ENCODE results near the gene ATG10. TPM values are rescaled to one million over a fixed set of nuclear protein-coding genes. Genes with fewer than 3 reads are reported as not detected.
"Not testable (repeated sequence)": the region's sequence is repeated elsewhere in the genome, so short reads cannot be mapped to it uniquely, and the experiment has no call there.

Gene ATG10
- total RNA-seq, 2 donors from 2014 or later = 6.0 to 6.3 TPM

DNA sequence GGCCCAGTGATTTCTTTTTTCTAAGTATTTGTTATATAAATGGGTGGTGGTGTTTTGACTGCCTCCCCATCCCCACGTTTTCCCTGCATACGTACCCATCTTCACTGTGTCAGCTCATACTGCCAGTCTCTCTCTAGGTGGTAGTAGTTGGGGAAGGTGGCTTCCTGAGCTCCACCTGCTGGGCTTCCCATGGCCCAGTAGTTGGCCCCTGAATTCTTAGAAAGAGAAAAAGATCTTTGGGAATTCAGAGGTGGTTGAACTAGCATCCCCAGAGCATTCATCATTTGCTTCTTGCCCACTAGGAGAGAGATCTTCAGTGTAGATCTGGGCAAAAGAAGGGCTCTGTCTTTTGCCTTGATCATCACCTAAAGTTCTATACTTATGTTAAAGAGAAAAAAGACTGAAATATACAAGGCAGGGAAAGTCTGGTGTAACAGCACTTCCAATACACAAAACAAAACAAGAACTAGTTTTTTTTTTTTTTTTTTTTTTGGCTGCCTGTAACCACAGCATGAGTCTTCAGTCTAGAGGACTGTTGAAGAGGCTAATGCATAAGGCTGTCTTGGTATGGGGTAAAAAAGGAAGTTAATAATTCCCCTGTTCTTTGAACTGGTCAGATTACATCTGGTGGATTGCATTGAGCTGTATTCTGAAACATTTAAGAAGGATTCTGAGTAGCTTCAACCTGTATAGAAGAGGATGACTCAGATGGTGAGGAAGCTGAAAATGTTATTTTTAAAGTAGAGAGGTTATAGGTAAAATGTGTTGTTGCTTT is 128.7 kb downstream of the ATG10 start:
- ATAC-seq (no peak), DNase-seq (no peak)

GRCh38 chr5:82104872-82105271 is 133.0 kb downstream of the ATG10 start:
- intact Hi-C loops (cut with DNase I, micrococcal nuclease) = no loop called here
- DNase-seq = no peak
- ATAC-seq = no peak

More for the DNA sequence above, 128.7 kb downstream of the ATG10 start:
- intact Hi-C loops (cut with DNase I, micrococcal nuclease) = no loop called here

DNA sequence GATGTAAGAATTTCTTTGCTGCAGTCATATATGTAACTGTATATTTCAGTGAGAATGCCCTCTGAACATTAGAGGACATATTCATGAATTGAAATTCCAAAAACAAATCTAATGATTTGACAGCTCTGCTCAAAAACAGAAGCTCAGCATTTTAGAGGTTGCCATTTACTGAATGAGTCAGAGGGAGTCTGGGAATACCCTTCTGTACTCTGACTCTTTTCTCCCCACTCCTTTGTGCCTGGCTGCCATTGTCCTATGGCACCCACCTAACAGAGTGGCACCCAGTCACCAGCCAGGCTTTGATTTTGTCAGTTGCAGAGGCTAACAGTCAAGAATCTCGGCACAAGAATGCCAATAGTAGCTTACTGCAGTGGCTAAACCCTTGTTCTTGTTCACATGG is 133.6 kb downstream of the ATG10 start:
- intact Hi-C loops (cut with DNase I, micrococcal nuclease) = no loop called here
- ATAC-seq (no peak), DNase-seq (no peak)

DNA sequence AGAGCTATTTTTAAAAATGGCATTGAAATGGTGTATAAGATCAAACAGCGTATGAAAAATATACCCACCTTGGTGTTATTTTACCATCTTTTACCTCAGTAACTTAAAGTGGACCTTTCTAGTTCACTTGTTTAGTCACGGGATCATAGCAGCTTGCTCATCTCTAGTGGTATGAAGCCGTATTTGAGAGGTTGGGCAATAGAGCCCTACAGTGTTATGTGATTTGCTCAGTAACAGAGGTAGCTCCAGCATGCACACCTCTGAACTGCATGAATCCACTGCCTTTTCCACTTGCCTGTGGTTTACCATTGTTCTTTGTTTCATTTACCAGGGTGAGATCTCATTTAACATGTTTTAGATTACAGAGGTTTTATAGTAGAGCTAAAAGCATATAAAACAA is 134.4 kb downstream of the ATG10 start:
- ATAC-seq = no peak
- no peak for DNase-seq
- intact Hi-C loops (cut with DNase I, micrococcal nuclease) = no loop called here

GRCh38 chr5:82106756-82107155 is 134.9 kb downstream of the ATG10 start:
- DNase-seq (no peak), ATAC-seq (no peak)

DNA sequence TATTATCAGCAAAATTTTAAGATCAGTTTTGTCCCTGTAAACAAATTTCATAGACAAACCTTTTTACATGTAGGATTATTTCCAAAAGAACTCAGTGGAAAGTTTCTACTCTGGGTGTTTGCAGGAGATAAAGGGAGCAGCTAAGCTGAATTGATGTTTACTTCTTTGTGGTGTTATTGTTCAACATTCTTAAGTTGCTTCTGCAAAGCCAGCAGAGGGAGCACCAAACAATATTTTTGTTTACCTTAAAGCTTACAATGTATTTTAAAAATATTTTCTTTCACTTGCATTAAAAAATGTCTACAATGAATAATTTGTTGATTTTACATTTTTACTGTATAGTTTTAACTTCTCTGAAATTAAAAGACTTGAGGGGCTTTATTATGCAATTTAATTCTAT is 135.4 kb downstream of the ATG10 start:
- no peak for DNase-seq
- intact Hi-C loops (cut with DNase I, micrococcal nuclease) = no loop called here
- no peak for ATAC-seq

More at GRCh38 chr5:82106756-82107155, 134.9 kb downstream of the ATG10 start:
- intact Hi-C loops (cut with DNase I, micrococcal nuclease) = no loop called here

DNA sequence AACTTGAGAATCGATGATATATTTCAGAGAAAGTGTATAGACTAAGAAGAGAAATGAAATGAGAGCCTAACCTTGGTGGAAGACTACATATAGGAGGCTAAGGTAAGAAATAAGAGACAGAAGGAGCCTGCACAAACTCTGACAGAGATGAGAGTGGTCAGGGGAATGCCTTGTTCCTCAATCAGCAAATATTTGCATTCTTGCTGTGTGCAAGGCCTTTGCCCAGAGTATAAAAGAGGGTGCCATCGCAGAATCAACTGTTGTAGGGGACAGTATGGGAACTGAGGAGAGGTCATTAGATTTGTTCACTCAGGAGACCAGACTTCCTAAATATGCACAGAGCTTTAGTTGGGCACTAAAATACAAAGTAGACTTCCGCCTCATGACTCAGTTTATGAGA is 137.2 kb downstream of the ATG10 start:
- no peak for DNase-seq
- no peak for ATAC-seq
- intact Hi-C loops (cut with DNase I, micrococcal nuclease) = no loop called here

GRCh38 chr5:82109915-82110314 is 138.1 kb downstream of the ATG10 start:
- ATAC-seq; intact Hi-C loops (cut with DNase I, micrococcal nuclease); DNase-seq: not testable (repeated sequence)

DNA sequence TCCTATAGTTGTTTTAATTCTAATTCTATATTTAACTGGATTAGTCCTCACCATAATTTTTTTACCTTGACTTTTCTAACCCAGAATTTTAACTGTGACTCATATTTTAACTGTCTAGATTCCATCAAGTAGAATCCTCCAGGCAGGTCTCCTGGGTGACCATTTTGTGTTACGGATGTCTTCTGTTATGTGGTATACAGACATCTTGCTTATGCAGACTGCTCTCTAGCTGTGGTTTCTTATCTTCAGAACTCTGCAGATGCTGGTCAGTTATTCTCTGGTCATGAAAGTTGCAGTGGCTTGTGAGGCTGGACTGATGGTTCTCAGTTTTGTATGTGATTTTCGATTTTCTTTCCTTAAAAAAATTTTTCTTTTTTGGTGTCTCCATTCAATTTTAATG is 139.4 kb downstream of the ATG10 start:
- intact Hi-C loops (cut with DNase I, micrococcal nuclease) = no loop called here
- ATAC-seq (no peak), DNase-seq (no peak)

DNA sequence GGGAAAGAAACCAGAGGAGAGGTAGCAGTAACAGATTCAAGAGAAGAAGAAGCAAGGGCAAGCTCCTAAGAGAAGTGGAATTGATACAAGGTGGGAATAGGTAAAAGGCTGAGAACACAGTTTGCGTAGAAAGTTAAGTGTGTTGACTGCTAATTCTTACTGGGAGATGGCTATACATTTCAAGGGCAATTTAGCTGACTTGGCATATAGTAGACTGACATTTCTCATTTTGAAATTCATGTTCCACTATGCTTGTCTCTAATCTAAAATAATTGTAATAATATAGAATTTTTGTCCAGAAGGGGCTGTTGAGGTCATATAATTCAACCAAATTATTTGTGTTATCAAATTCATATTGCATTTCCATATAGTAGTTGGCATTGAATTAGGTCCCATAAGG is 144.0 kb downstream of the ATG10 start:
- intact Hi-C loops (cut with DNase I, micrococcal nuclease) = no loop called here
- DNase-seq = no peak

DNA sequence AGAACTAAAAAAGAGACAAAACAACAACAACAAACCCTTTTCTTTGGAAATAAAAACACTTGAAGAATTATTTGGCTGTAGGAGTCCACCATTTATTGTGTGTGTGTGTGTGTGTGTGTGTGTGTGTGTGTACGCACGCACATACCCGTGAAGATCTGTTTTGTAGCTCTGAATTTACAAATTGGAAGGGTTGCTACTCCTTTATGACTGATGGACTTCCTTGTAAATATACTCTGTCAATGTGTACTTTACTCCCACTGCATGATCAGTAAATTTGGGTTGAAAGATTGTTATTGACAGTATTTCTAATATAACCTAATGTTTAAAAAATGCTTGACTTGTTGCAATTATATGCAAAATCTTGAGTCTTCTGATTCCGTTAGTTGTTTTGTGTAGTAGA is 148.1 kb downstream of the ATG10 start:
- DNase-seq = no peak
- intact Hi-C loops (cut with DNase I, micrococcal nuclease) = no loop called here
- no peak for ATAC-seq

More for the DNA sequence above, 144.0 kb downstream of the ATG10 start:
- ATAC-seq = no peak

GRCh38 chr5:82129723-82130285 is 158.0 kb downstream of the ATG10 start:
- intact Hi-C loops (cut with DNase I, micrococcal nuclease) = no loop called here
- ATAC-seq = no peak
- no peak for DNase-seq

DNA sequence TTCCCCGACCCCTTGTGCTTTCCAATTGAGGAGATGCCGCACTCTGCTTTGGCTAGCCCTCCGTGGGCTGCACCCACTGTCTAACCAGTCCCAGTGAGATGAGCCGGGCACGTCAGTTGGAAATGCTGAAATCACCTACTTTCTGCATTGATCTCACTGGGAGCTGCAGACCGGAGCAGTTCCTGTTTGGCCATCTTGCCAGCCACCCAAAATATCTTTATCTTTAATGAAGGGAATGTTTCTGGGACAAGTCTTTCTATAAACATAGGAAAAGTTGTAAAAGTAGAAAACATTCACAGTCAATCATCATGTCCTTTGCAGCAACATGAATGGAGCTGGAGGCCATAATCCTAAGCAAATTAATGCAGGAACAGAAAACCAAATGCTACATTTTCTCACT is 158.8 kb downstream of the ATG10 start:
- intact Hi-C loops (cut with DNase I, micrococcal nuclease) = no loop called here
- no peak for ATAC-seq
- DNase-seq = no peak

DNA sequence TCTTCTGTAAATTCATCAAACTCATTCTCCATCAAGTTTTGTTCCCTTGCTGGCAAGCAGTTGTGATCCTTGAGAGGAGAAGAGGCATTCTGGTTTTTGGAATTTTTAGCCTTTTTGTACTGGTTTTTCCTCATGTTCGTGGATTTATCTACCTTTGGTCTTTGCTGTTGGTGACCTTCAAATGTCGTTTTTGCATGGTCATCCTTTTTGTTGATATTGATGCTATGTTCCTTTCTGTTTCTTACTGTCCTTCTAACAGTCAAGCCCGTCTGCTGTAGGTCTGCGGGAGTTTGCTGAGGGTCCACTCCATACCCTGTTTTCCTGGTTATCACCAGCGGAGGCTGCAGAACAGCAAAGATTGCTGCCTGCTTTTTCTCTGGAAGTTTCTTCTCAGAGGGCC is 165.4 kb downstream of the ATG10 start:
- ATAC-seq (no peak), DNase-seq (no peak)
- intact Hi-C loops (cut with DNase I, micrococcal nuclease) = no loop called here

DNA sequence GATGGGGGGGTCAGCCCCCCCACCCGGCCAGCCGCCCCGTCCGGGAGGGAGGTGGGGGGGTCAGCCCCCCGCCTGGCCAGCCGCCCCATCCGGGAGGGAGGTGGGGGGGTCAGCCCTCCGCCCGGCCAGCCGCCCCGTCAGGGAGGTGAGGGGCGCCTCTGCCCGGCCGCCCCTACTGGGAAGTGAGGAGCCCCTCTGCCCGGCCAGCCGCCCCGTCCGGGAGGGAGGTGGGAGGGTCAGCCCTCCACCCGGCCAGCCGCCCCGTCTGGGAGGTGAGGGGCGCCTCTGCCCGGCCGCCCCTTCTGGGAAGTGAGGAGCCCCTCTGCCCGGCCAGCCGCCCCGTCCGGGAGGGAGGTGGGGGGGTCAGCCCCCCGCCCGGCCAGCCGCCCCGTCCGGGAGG is 168.0 kb downstream of the ATG10 start:
- DNase-seq; ATAC-seq; intact Hi-C loops (cut with DNase I, micrococcal nuclease): not testable (repeated sequence)

- ATAC-seq (no peak), DNase-seq (no peak)
- intact Hi-C loops (cut with DNase I, micrococcal nuclease) = no loop called here
Observed at GRCh38 chr5:82142217-82142841, 170.5 kb downstream of the ATG10 start.

DNA sequence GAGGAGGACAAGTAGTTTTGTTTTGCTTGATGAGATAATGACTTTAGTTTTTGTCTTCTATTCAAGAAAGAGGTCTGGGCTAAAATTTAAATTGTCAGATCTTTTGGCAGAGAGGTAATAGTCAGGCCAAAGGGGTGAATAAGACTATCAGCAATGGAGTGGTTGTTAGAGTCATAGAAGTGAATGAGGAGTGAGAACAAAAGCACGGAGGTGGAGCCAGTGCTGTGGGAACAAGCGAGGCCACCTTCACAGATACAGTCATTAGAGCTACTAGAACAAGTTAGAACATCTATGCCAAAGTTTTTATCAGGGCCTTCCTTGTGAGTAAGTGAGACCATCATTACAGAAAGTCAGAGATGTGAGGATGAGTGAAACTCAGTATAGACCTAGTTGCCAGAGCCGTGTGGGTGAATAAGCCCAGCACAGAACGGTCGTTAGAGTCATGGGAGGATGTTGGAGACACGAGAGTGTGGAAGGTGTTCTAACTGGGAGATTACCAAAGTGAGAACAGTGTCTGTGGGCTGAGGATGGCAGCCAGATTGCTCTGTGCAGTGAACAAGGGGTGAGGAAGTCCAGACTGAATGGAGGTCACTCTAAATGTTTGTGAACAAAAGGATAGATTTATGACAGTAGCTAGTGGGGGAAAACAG is 171.2 kb downstream of the ATG10 start:
- no peak for ATAC-seq
- intact Hi-C loops (cut with DNase I, micrococcal nuclease) = no loop called here
- DNase-seq = no peak

DNA sequence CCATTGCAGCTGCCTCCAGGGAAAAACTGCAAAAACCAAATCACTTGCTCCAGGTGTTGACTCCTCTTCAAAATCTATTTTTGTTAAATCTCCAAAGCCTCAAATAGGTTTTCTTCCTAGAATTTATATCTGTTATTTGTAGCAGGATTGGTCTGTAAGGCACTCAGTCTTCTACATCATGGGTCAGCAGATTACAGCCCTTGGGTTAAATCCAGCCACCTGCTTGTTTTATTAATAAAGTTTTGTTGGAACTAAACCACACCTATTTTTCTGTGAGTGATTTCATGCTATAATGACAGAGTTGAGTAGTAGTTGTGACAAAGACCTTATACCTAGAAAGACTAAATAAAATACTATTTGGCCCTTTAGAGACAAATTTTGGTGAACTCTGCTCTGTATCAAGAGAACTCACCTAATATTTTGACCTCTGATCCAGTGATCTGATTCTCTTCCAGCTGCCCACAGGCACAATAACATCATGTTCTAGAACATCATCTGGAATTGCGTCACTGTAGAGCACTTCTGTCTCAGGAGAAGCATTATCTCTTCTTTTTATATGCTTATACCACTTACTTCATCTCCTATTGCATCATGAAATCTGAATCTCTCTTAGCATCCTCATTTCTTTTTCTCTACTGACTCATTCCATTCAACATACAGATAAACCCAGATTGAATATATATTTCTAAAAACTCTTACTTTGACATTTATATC is 176.2 kb downstream of the ATG10 start:
- intact Hi-C loops (cut with DNase I, micrococcal nuclease) = no loop called here
- DNase-seq = no peak
- ATAC-seq = no peak

DNA sequence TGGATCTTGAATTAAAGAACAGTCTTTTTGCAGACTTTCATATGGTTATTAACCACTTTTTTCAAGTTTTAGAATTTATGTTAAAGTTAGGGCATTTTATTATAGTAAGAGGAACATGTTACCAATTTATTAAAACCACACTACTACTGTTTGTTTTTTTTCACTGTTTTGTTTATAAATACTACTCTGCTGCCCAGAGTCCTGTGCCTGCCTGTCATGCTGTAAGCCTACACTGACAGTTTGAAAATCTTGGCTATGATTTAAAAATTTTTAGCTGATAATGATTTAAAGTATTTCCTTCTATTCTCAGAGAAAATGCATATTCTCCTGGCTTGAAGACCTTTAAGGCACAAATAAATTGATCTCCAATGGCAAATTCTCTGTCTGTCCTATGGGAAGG is 177.6 kb downstream of the ATG10 start:
- intact Hi-C loops (cut with DNase I, micrococcal nuclease) = no loop called here
- ATAC-seq = no peak
- DNase-seq = no peak
